HepG2 (cell line): ENCODE data around the gene RELB. TPM values are rescaled to one million over a fixed set of nuclear protein-coding genes. Genes with fewer than 3 reads are reported as not detected.

Experiments used
- ATAC-seq: fragments of 200-7000 bp; cut with Tn5 transposase; 3 replicates; pipeline ENCODE4 v1.9.1; 2020; ENCODE audit warnings: mild to moderate bottlenecking, moderate library complexity
- BruUV-seq: library from RNA; stranded (reverse); fragments of 400-500 nt; replicated peaks from 2 replicates; lab custom pipeline; 2021; lab: Mats Ljungman, UMichigan
- CTCF ChIA-PET: fragments of 300-600 bp; formaldehyde crosslinking; extraction: SDS; loops from one replicate; lab custom pipeline; 2021; ENCODE audit warnings: low total read pairs, inconsistent platforms, low intra/inter-chr PET ratio; lab: Yijun Ruan, JAX
- POLR2A ChIA-PET: fragments of 350-600 bp; sonication (Branson Sonifier 250); formaldehyde crosslinking; loops from one replicate; lab custom pipeline; 2020; ENCODE audit warnings: antibody characterized with exemption, inconsistent platforms; lab: Yijun Ruan, JAX
- DNase-seq: peaks from one replicate; pipeline ENCODE4 v3.0.0-alpha.2; 2015; ENCODE audit warnings: low spot score
- FAIRE-seq: peaks from 3 replicates; lab custom pipeline; 2011; peaks lifted over from hg19 to GRCh38; lab: Jason Lieb, UNC
- H2AFZ ChIP-seq: one replicate; pipeline ENCODE4 v1.6.1; 2011; ENCODE audit warnings: low read length, inconsistent platforms
- H3K27ac ChIP-seq: fragments of 300-600 bp; 3 replicates; pipeline ENCODE4 v1.8.0; 2011; ENCODE audit warnings: mixed run types, mild to moderate bottlenecking, mixed read lengths, low read length, inconsistent platforms; ENCODE audit not compliant: insufficient read depth; ENCODE audit errors: extremely low read length
- H3K27me3 ChIP-seq, 2 experiments: fragments of 200-600 bp in 1 of 2; 2 replicates in 1 of 2; 3 replicates in 1 of 2; pipeline versions ENCODE4 v1.6.0 to v1.8.0; 2011; ENCODE audit warnings: low read length in 2 of 2, mild to moderate bottlenecking in 2 of 2, moderate library complexity in 2 of 2, inconsistent platforms in 1 of 2; ENCODE audit not compliant: insufficient read depth in 2 of 2, control insufficient read depth in 1 of 2
- H3K36me3 ChIP-seq, 2 experiments: fragments of 200-600 bp in 1 of 2; replicated peaks in 1 of 2; 2 replicates in 1 of 2; 3 replicates in 1 of 2; pipeline versions ENCODE4 v1.5.1 to v1.8.0; 2011; ENCODE audit warnings: low read length in 2 of 2, inconsistent platforms in 1 of 2; ENCODE audit not compliant: insufficient read depth in 2 of 2, control insufficient read depth in 1 of 2
- H3K4me1 ChIP-seq: 2 replicates; pipeline ENCODE4 v1.5.1; 2012; ENCODE audit warnings: low read length, inconsistent platforms; ENCODE audit not compliant: insufficient read depth
- H3K4me2 ChIP-seq: 2 replicates; pipeline ENCODE4 v1.6.0; 2011; ENCODE audit warnings: low read depth, low read length, inconsistent platforms
- H3K4me3 ChIP-seq, 3 experiments: fragments of 200-600 bp in 1 of 3; sonication (generic), shearing (Covaris generic) in 1 of 3; replicated peaks in 1 of 3; 2 replicates each; pipeline ENCODE4 v1.5.1; 2011 to 2016; ENCODE audit warnings: low read length in 3 of 3, inconsistent platforms in 2 of 3, low read depth in 2 of 3, mild to moderate bottlenecking in 2 of 3, control low read depth in 1 of 3, mixed read lengths in 1 of 3; ENCODE audit not compliant: insufficient read depth in 1 of 3
- H3K79me2 ChIP-seq: one replicate; pipeline ENCODE4 v1.6.1; 2011; ENCODE audit warnings: low read length, inconsistent platforms; ENCODE audit not compliant: insufficient read depth
- H3K9ac ChIP-seq: 2 replicates; pipeline ENCODE4 v1.6.0; 2011; ENCODE audit warnings: mild to moderate bottlenecking, low read depth, low read length, inconsistent platforms; ENCODE audit not compliant: insufficient read depth
- H3K9me3 ChIP-seq: 2 replicates; pipeline ENCODE4 v1.5.1; 2012; ENCODE audit warnings: mild to moderate bottlenecking, low read length
- H4K20me1 ChIP-seq: 2 replicates; pipeline ENCODE4 v1.6.0; 2011; ENCODE audit warnings: inconsistent platforms, mild to moderate bottlenecking, low read length, moderate library complexity; ENCODE audit not compliant: insufficient read depth
- AGO2 ChIP-seq: fragments of 200-400 bp; formaldehyde crosslinking; optimal IDR thresholded peaks from 2 replicates; pipeline ENCODE3; 2017; ENCODE audit warnings: mild to moderate bottlenecking, low read depth, low read length, moderate library complexity
- GTF2F1 ChIP-seq: fragments of 150-350 bp; IDR thresholded peaks from 2 replicates; pipeline ENCODE4 v1.6.1; 2014; ENCODE audit warnings: low read length
- PRPF4 ChIP-seq: fragments of 200-400 bp; formaldehyde crosslinking; IDR thresholded peaks from 2 replicates; pipeline ENCODE4 v1.6.1; 2016; ENCODE audit warnings: low read length, low read depth; ENCODE audit not compliant: poor library complexity, severe bottlenecking
- SAP130 ChIP-seq: IDR thresholded peaks from 2 replicates; pipeline ENCODE4 v1.6.1; 2016; ENCODE audit warnings: low read depth
- THYN1 ChIP-seq: sonication (generic); formaldehyde crosslinking; IDR thresholded peaks from 2 replicates; pipeline ENCODE4 v1.8.1; 2023; ENCODE audit warnings: low read depth, mild to moderate bottlenecking, moderate library complexity, missing genetic modification reagents, borderline replicate concordance
- ZNF205 ChIP-seq: IDR thresholded peaks from 2 replicates; pipeline ENCODE4 v1.6.1; 2018; ENCODE audit warnings: missing biosample characterization, missing genetic modification reagents
- ZNF598 ChIP-seq: sonication (generic); formaldehyde crosslinking; IDR thresholded peaks from 2 replicates; pipeline ENCODE4 v1.5.1; 2020; ENCODE audit warnings: mild to moderate bottlenecking, missing genetic modification reagents, borderline replicate concordance
- ZSCAN9 ChIP-seq: IDR thresholded peaks from 2 replicates; pipeline ENCODE4 v1.6.1; 2016; ENCODE audit warnings: borderline replicate concordance
- WGBS: methylation state at CpG from one replicate; pipeline ENCODE4 v1.1.6; 2017; ENCODE audit warnings: low lambda C conversion rate; 5-methylcytosine and 5-hydroxymethylcytosine counted together
- in situ Hi-C: cut with HindIII; loops from 2 replicates; pipeline ENCODE4 v1.10.0; 2017; ENCODE audit warnings: low pct_unique_long_range_greater_than_20kb; ENCODE audit not compliant: extremely low pct_ligation_motif_present
- intact Hi-C: fragments of 100-400 bp; cut with micrococcal nuclease; formaldehyde crosslinking; loops from one replicate; pipeline ENCODE4 v1.10.0; 2022; ENCODE audit not compliant: unreplicated experiment
- polyA plus RNA-seq, 8 experiments: library from polyadenylated mRNA; depleted of rRNA in 3 of 8; stranded (reverse) in 7 of 8; unstranded in 1 of 8; fragments of >200 nt; fragmentation: Illumina TruSeq in 4 of 8; extraction: Trizol in 4 of 8; gene quantifications; 2 replicates each; pipeline versions ENCODE4 v1.2.1 to v1.2.3, GENCODE V29; 2011 to 2016; ENCODE audit warnings: low read depth in 4 of 8, missing spikeins in 1 of 8, mixed read lengths in 1 of 8; ENCODE audit not compliant: insufficient read depth in 1 of 8
- small RNA-seq, 3 experiments: library from RNA; depleted of rRNA; stranded (forward); fragments of <200 nt; gene quantifications; one replicate each; pipeline ENCODE3, GENCODE V24; 2012; ENCODE audit warnings: low read depth in 2 of 3, low replicate concordance in 1 of 3; ENCODE audit not compliant: insufficient read length in 3 of 3, insufficient read depth in 2 of 3
- total RNA-seq, 5 experiments: library from RNA; depleted of rRNA; stranded (reverse); fragments of >200 nt; fragmentation: Illumina TruSeq; extraction: Trizol; gene quantifications; 2 replicates each; pipeline ENCODE4 v1.2.3, GENCODE V29; 2016; ENCODE audit warnings: low read depth in 1 of 5

The RELB gene
- total and polyA plus RNA-seq, 2 of the 13 experiments (the other 11 are each of a cell fraction or from before 2014, with no cell fraction given): 1.9 to 3.5 TPM

DNA sequence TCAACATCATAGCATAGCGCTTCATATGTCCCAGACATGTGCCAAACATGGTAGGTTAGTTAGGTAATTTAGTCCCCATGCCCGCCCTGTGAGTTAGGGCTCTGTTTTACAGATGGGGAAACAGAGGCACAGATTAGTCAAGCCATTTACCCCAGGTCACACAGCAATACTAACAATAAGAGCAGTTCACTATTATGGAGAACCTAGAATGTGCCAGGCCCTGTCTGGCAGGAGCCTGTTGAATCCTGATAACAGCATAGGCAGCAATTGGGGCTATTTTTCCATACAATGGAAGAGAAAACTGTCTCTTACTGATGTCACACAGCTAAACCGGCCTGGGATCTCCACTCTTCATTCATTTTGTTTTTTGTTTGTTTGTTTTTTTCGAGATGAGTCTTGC, 85.2 kb downstream of the RELB start:
- H3K36me3 ChIP-seq: peaks cover 10 to 35% of the 10 kb centered on the region in 2 experiments; a peak in 4 of 5 replicates
- CTCF ChIA-PET: no interaction called here
- no peak overlapping the region for H3K4me3 ChIP-seq
- no peaks in the 10 kb centered on the region for H4K20me1 ChIP-seq
- POLR2A ChIA-PET: no interaction called here
- intact Hi-C loops (no loop called here), in situ Hi-C loops (no loop called here)
- no peak overlapping the region for H3K4me2 ChIP-seq
- H3K4me1 ChIP-seq: peaks cover 7% of the 10 kb centered on the region; the same call in 1 of the 2 replicates
- H3K79me2 ChIP-seq: peaks cover 21% of the 10 kb centered on the region
- no peak overlapping the region for H3K9ac ChIP-seq
- FAIRE-seq: no peak
- H3K27me3 ChIP-seq: no peaks in the 10 kb centered on the region
- WGBS: 100% methylated on average over 4 of the region's 4 CpGs
- DNase-seq: no peak
- no TSS peak for BruUV-seq
- no peak for ATAC-seq
- no peaks in the 10 kb centered on the region for H3K9me3 ChIP-seq
- H3K27ac ChIP-seq: no peak overlapping the region
- TF ChIP-seq PRPF4 (no peak), THYN1 (no peak)
- H2AFZ ChIP-seq: no peak overlapping the region

- H3K27me3 ChIP-seq: no peaks in the 10 kb centered on the region
- H4K20me1 ChIP-seq: no peaks in the 10 kb centered on the region
- H3K36me3 ChIP-seq: peaks cover 5 to 31% of the 10 kb centered on the region in 2 experiments; a peak in 4 of 5 replicates
- ChIA-PET POLR2A (no interaction called here), CTCF (no interaction called here)
- intact Hi-C loops: no loop called here
- TF ChIP-seq GTF2F1 (no peak), ZSCAN9 (CRISPR knock-in tag) (no peak), SAP130 (CRISPR knock-in tag) (no peak), ZNF205 (CRISPR knock-in tag) (no peak), ZNF598 (CRISPR knock-in tag) (no peak), AGO2 (peak; percentile 23)
- no peak overlapping the region for H3K4me3 ChIP-seq
- ATAC-seq (no peak), FAIRE-seq (no peak), DNase-seq (no peak)
- in situ Hi-C loops: no loop called here
- peaks cover 5% of the 10 kb centered on the region for H3K4me1 ChIP-seq
- H3K9me3 ChIP-seq: no peaks in the 10 kb centered on the region
- H3K27ac ChIP-seq: no peak overlapping the region
- peaks cover 10% of the 10 kb centered on the region for H3K79me2 ChIP-seq
- WGBS: 98% methylated on average over 11 of the region's 11 CpGs
- H3K4me2 ChIP-seq: no peak overlapping the region
- no peak overlapping the region for H3K9ac ChIP-seq
- BruUV-seq: no TSS peak
- no peak overlapping the region for H2AFZ ChIP-seq
Observed at GRCh38 chr19:45087531-45087930, 86.3 kb downstream of the RELB start.

Small RNAs within 50 kb of the gene (small RNA-seq; reads per million reads assigned to genes)
- 0 reads per million in 3 experiments for gene RNU6-611P

Other genes starting within 250 kb of the RELB start
- 1.1 and 1.8 TPM in 2 replicates for gene CBLC, start 223.6 kb upstream of the RELB start, total RNA-seq (2016; rRNA removed; fragmentation: Illumina TruSeq; extraction: Trizol)
- 2.6 and 4.3 TPM in 2 replicates for gene CBLC, start 223.6 kb upstream of the RELB start, polyA plus RNA-seq (2011; rRNA removed)
- 30.6 and 51.2 TPM in 2 replicates for gene BCAM, start 192.4 kb upstream of the RELB start, total RNA-seq (2016; rRNA removed; fragmentation: Illumina TruSeq; extraction: Trizol)
- 62.7 and 68.0 TPM in 2 replicates for gene BCAM, start 192.4 kb upstream of the RELB start, polyA plus RNA-seq (2011; rRNA removed)
- gene NECTIN2, start 155.2 kb upstream of the RELB start, total RNA-seq (2016; rRNA removed; fragmentation: Illumina TruSeq; extraction: Trizol): 32.7 and 75.4 TPM in 2 replicates
- 114 and 164 TPM in 2 replicates for gene NECTIN2, start 155.2 kb upstream of the RELB start, polyA plus RNA-seq (2011; rRNA removed)
- gene TOMM40, start 110.2 kb upstream of the RELB start, total RNA-seq (2016; rRNA removed; fragmentation: Illumina TruSeq; extraction: Trizol): 84.5 and 110 TPM in 2 replicates
- gene TOMM40, start 110.2 kb upstream of the RELB start, polyA plus RNA-seq (2011; rRNA removed): 72.0 and 80.8 TPM in 2 replicates
- gene APOE, start 95.7 kb upstream of the RELB start, total RNA-seq (2016; rRNA removed; fragmentation: Illumina TruSeq; extraction: Trizol): 458 and 1,328 TPM in 2 replicates
- 1,470 and 1,944 TPM in 2 replicates for gene APOE, start 95.7 kb upstream of the RELB start, polyA plus RNA-seq (2011; rRNA removed)
- 417 and 600 TPM in 2 replicates for gene APOC1, start 86.9 kb upstream of the RELB start, total RNA-seq (2016; rRNA removed; fragmentation: Illumina TruSeq; extraction: Trizol)
- 1,235 and 1,480 TPM in 2 replicates for gene APOC1, start 86.9 kb upstream of the RELB start, polyA plus RNA-seq (2011; rRNA removed)
- 0.46 TPM in 1 of 2 replicates, not detected in the other for gene APOC4, start 59.2 kb upstream of the RELB start, total RNA-seq (2016; rRNA removed; fragmentation: Illumina TruSeq; extraction: Trizol)
- gene APOC4, start 59.2 kb upstream of the RELB start, polyA plus RNA-seq (2011; rRNA removed): not detected in 2 replicates
- 276 and 407 TPM in 2 replicates for gene APOC2, start 55.4 kb upstream of the RELB start, total RNA-seq (2016; rRNA removed; fragmentation: Illumina TruSeq; extraction: Trizol)
- gene APOC2, start 55.4 kb upstream of the RELB start, polyA plus RNA-seq (2011; rRNA removed): 1,401 and 1,802 TPM in 2 replicates
- gene CLPTM1, start 46.1 kb upstream of the RELB start, total RNA-seq (2016; rRNA removed; fragmentation: Illumina TruSeq; extraction: Trizol): 15.3 and 34.9 TPM in 2 replicates
- gene CLPTM1, start 46.1 kb upstream of the RELB start, polyA plus RNA-seq (2011; rRNA removed): 42.8 and 56.1 TPM in 2 replicates
- gene CLASRP, start 37.6 kb downstream of the RELB start, total RNA-seq (2016; rRNA removed; fragmentation: Illumina TruSeq; extraction: Trizol): 7.4 and 32.0 TPM in 2 replicates
- 51.1 and 51.4 TPM in 2 replicates for gene CLASRP, start 37.6 kb downstream of the RELB start, polyA plus RNA-seq (2011; rRNA removed)
- gene ZNF296, start 75.0 kb downstream of the RELB start, total RNA-seq (2016; rRNA removed; fragmentation: Illumina TruSeq; extraction: Trizol): 0.62 and 0.63 TPM in 2 replicates
- 0.26 and 0.39 TPM in 2 replicates for gene ZNF296, start 75.0 kb downstream of the RELB start, polyA plus RNA-seq (2011; rRNA removed)
- 30.6 and 42.0 TPM in 2 replicates for gene GEMIN7, start 77.8 kb downstream of the RELB start, total RNA-seq (2016; rRNA removed; fragmentation: Illumina TruSeq; extraction: Trizol)
- 22.2 and 24.1 TPM in 2 replicates for gene GEMIN7, start 77.8 kb downstream of the RELB start, polyA plus RNA-seq (2011; rRNA removed)
- 9.2 and 14.3 TPM in 2 replicates for gene PPP1R37, start 91.7 kb downstream of the RELB start, total RNA-seq (2016; rRNA removed; fragmentation: Illumina TruSeq; extraction: Trizol)
- 9.0 and 13.9 TPM in 2 replicates for gene PPP1R37, start 91.7 kb downstream of the RELB start, polyA plus RNA-seq (2011; rRNA removed)
- not detected in 2 replicates for gene NKPD1, start 159.5 kb downstream of the RELB start, total RNA-seq (2016; rRNA removed; fragmentation: Illumina TruSeq; extraction: Trizol)
- 0.03 and 0.10 TPM in 2 replicates for gene NKPD1, start 159.5 kb downstream of the RELB start, polyA plus RNA-seq (2011; rRNA removed)
- gene TRAPPC6A, start 176.8 kb downstream of the RELB start, total RNA-seq (2016; rRNA removed; fragmentation: Illumina TruSeq; extraction: Trizol): 6.2 and 6.5 TPM in 2 replicates
- 21.0 and 27.2 TPM in 2 replicates for gene TRAPPC6A, start 176.8 kb downstream of the RELB start, polyA plus RNA-seq (2011; rRNA removed)
- gene BLOC1S3, start 177.3 kb downstream of the RELB start, total RNA-seq (2016; rRNA removed; fragmentation: Illumina TruSeq; extraction: Trizol): 3.2 and 4.3 TPM in 2 replicates
- gene BLOC1S3, start 177.3 kb downstream of the RELB start, polyA plus RNA-seq (2011; rRNA removed): 4.8 TPM in 2 replicates
- not detected in 2 replicates for gene EXOC3L2, start 243.9 kb downstream of the RELB start, total RNA-seq (2016; rRNA removed; fragmentation: Illumina TruSeq; extraction: Trizol)
- 0.21 TPM in 1 of 2 replicates, not detected in the other for gene EXOC3L2, start 243.9 kb downstream of the RELB start, polyA plus RNA-seq (2011; rRNA removed)
- 7.0 and 7.6 TPM in 2 replicates for gene MARK4, start 249.8 kb downstream of the RELB start, total RNA-seq (2016; rRNA removed; fragmentation: Illumina TruSeq; extraction: Trizol)
- 11.4 and 12.2 TPM in 2 replicates for gene MARK4, start 249.8 kb downstream of the RELB start, polyA plus RNA-seq (2011; rRNA removed)